HUES64 (cell line): ENCODE results near the gene KCNRG.
"Not testable (repeated sequence)": the region's sequence is repeated elsewhere in the genome, so short reads cannot be mapped to it uniquely, and the experiment has no call there.

Experiments used
- H3K27ac ChIP-seq: 2 replicates; pipeline ENCODE4 v1.7.0; 2013; ENCODE audit warnings: low read depth, low read length, inconsistent platforms
- H3K27me3 ChIP-seq: 2 replicates; pipeline ENCODE4 v1.6.1; 2013; ENCODE audit warnings: mild to moderate bottlenecking, low read length; ENCODE audit not compliant: insufficient read depth
- H3K36me3 ChIP-seq: 2 replicates; pipeline ENCODE4 v1.6.1; 2013; ENCODE audit warnings: mild to moderate bottlenecking, low read length; ENCODE audit not compliant: insufficient read depth
- H3K4me1 ChIP-seq: 2 replicates; pipeline ENCODE4 v1.6.1; 2013; ENCODE audit warnings: mild to moderate bottlenecking, low read length, moderate library complexity; ENCODE audit not compliant: insufficient read depth
- H3K4me3 ChIP-seq: 2 replicates; pipeline ENCODE4 v1.5.1; 2013; ENCODE audit warnings: mild to moderate bottlenecking, low read length, moderate library complexity
- H3K9ac ChIP-seq: 2 replicates; pipeline ENCODE4 v1.6.1; 2013; ENCODE audit warnings: mild to moderate bottlenecking, low read depth, low read length
- H3K9me3 ChIP-seq: 2 replicates; pipeline ENCODE4 v1.6.1; 2013; ENCODE audit warnings: low read depth, low read length; ENCODE audit not compliant: insufficient read depth
- WGBS: fragments of 150-250, 120-280 bp; methylation state at CpG from one replicate; pipeline ENCODE4 v1.1.7; 2013; ENCODE audit warnings: missing lambda C conversion rate; 5-methylcytosine and 5-hydroxymethylcytosine counted together

The KCNRG gene

DNA sequence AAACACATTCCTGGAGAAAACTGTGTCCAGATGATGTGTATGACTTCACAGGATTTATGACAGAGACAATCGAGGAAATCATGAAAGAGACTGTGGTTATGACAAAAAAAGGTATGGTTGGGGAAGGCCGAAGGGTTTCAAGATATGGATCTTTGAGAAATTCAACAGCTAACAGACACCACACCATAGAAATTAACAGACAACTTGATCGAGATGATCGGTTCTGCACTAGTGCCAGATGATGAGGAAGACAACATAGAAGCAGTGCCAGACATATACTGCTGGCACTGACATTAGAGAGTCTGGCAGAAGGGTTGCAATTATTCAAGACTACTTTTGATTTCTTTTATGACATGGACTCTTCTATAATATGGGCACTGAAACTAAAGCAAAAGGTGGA, 37.2 kb downstream of the KCNRG start:
- H3K9me3 ChIP-seq, result no peaks in the 10 kb centered on the region
- H3K4me1 ChIP-seq, result no peaks in the 10 kb centered on the region
- H3K9ac ChIP-seq, result no peak overlapping the region
- H3K27ac ChIP-seq, result no peak overlapping the region
- no peaks in the 10 kb centered on the region for H3K27me3 ChIP-seq
- 90% methylated on average over 3 of the region's 4 CpGs for WGBS
- peaks cover 9% of the 10 kb centered on the region; the same call in 1 of the 2 replicates for H3K36me3 ChIP-seq
- no peak overlapping the region for H3K4me3 ChIP-seq

- WGBS, result 100% methylated on average over 1 of the region's 1 CpG
- Histone ChIP-seq H3K36me3 (peaks cover 6% of the 10 kb centered on the region; the same call in 1 of the 2 replicates), H3K4me3 (no peak overlapping the region), H3K4me1 (no peaks in the 10 kb centered on the region), H3K9me3 (no peaks in the 10 kb centered on the region), H3K9ac (no peak overlapping the region), H3K27me3 (no peaks in the 10 kb centered on the region), H3K27ac (no peak overlapping the region)
Measured at GRCh38 chr13:50053844-50054243, 38.6 kb downstream of the KCNRG start.

DNA sequence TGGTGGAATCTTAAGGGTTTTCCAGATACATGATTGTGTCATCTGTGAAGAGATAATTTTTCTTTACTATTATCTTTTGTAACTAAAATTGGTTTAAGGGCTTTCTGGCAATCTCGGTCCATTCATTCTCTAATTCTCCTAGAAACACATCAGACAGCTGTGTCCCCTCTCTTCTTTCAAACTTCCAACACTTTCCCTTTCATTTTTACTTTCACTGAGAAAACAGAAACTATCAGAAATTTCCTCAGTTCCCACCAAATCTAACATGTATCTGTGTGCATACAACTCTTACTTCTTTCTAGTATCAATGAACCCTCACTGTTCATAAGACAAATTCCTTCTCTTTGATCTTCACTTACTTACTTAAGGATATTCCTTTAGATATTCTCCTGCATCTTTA, 40.2 kb downstream of the KCNRG start:
- Histone ChIP-seq H3K36me3 (peaks cover 9% of the 10 kb centered on the region; the same call in 1 of the 2 replicates), H3K4me1 (no peaks in the 10 kb centered on the region), H3K9me3 (no peaks in the 10 kb centered on the region), H3K27ac (no peak overlapping the region), H3K4me3 (no peak overlapping the region), H3K27me3 (no peaks in the 10 kb centered on the region), H3K9ac (no peak overlapping the region)
- 100% methylated on average over 1 of the region's 1 CpG for WGBS

DNA sequence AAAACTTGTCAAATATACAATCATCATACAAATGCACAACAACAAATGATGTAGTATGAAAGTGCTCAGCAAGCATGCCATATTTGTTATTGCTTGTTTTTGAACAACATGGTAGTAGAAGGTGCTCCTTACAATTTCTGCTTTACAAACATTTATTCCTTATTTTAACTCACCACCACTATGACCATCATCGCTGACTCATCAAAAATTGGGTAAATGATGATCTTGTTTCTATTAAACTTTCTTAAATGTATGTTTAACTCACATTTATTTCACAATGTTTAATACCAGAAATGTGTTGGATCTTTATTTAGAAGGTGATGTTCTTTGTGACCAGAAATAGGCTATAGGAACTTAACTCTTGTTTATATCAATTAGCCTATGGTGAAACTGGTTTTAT, 45.5 kb downstream of the KCNRG start:
- Histone ChIP-seq H3K27me3 (no peaks in the 10 kb centered on the region), H3K36me3 (peaks cover 18% of the 10 kb centered on the region), H3K4me3 (no peak overlapping the region), H3K27ac (no peak overlapping the region), H3K9ac (no peak overlapping the region), H3K9me3 (no peaks in the 10 kb centered on the region), H3K4me1 (no peaks in the 10 kb centered on the region)
- 100% methylated on average over 1 of the region's 1 CpG for WGBS

GRCh38 chr13:50062336-50062735, 47.1 kb downstream of the KCNRG start:
- not testable (repeated sequence) for H3K9me3 ChIP-seq, H3K4me3 ChIP-seq, H3K9ac ChIP-seq, H3K27ac ChIP-seq, H3K4me1 ChIP-seq, H3K27me3 ChIP-seq
- over 99% methylated on average over 6 of the region's 7 CpGs for WGBS
- H3K36me3 ChIP-seq, result peaks cover 31% of the 10 kb centered on the region

- no peak overlapping the region for H3K9ac ChIP-seq
- 93% methylated on average over 1 of the region's 1 CpG for WGBS
- H3K4me3 ChIP-seq, result no peak overlapping the region
- H3K4me1 ChIP-seq, result no peaks in the 10 kb centered on the region
- H3K36me3 ChIP-seq, result peaks cover 31% of the 10 kb centered on the region
- no peak overlapping the region for H3K27ac ChIP-seq
- H3K9me3 ChIP-seq, result no peaks in the 10 kb centered on the region
- no peaks in the 10 kb centered on the region for H3K27me3 ChIP-seq
Measured at GRCh38 chr13:50065712-50066111, 50.5 kb downstream of the KCNRG start.

GRCh38 chr13:50068508-50068907, 53.3 kb downstream of the KCNRG start:
- no peaks in the 10 kb centered on the region for H3K4me1 ChIP-seq
- H3K9ac ChIP-seq, result no peak overlapping the region
- no peaks in the 10 kb centered on the region for H3K27me3 ChIP-seq
- H3K4me3 ChIP-seq, result no peak overlapping the region
- H3K27ac ChIP-seq, result no peak overlapping the region
- peaks cover 36% of the 10 kb centered on the region for H3K36me3 ChIP-seq
- no peaks in the 10 kb centered on the region for H3K9me3 ChIP-seq

DNA sequence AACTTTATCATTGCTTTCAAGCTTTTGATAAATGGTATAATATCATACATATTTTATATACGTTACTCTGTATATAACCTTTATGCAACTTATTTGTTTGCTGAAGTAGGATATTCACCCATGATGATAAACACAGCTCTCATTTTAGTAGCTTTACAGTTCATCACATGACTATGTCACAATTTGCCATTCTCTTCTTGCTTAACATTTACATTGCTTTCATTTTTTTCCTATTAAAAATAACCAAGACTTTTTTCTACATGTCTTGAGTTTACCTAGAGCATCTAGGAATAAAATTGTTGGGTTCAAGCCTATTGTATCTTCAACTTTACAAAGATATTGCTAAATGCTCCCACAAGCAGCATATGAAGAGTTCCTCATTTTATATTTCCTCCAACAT, 54.0 kb downstream of the KCNRG start:
- H3K27ac ChIP-seq, result no peak overlapping the region
- no peak overlapping the region for H3K9ac ChIP-seq
- H3K27me3 ChIP-seq, result no peaks in the 10 kb centered on the region
- H3K4me1 ChIP-seq, result no peaks in the 10 kb centered on the region
- H3K4me3 ChIP-seq, result no peak overlapping the region
- H3K36me3 ChIP-seq, result peaks cover 36% of the 10 kb centered on the region
- no peaks in the 10 kb centered on the region for H3K9me3 ChIP-seq
- WGBS, result 100% methylated on average over 1 of the region's 1 CpG

DNA sequence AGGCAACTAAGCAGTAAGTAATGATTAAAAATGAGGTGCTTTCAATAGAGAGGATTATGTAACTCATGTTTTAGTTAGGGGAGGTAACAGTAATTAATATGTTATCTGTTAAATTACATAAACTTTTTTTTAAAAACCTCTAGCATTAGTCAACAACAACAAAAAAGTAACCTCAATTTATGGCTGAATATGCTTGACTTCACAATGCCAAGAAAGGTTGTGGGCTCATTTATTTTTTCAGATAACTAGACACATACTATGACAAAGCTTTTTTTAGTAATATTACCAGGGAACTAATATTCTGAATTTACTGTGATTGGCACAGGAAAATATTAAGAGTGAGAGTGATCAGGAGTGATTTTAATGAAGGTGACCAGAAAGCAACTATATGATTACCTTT, 54.9 kb downstream of the KCNRG start:
- Histone ChIP-seq H3K9ac (no peak overlapping the region), H3K9me3 (no peaks in the 10 kb centered on the region), H3K27me3 (no peaks in the 10 kb centered on the region), H3K4me1 (no peaks in the 10 kb centered on the region), H3K4me3 (no peak overlapping the region), H3K27ac (no peak overlapping the region), H3K36me3 (peaks cover 38% of the 10 kb centered on the region)
